ENCODE measurements around the gene PLXNC1.

PLXNC1 gene

DNA sequence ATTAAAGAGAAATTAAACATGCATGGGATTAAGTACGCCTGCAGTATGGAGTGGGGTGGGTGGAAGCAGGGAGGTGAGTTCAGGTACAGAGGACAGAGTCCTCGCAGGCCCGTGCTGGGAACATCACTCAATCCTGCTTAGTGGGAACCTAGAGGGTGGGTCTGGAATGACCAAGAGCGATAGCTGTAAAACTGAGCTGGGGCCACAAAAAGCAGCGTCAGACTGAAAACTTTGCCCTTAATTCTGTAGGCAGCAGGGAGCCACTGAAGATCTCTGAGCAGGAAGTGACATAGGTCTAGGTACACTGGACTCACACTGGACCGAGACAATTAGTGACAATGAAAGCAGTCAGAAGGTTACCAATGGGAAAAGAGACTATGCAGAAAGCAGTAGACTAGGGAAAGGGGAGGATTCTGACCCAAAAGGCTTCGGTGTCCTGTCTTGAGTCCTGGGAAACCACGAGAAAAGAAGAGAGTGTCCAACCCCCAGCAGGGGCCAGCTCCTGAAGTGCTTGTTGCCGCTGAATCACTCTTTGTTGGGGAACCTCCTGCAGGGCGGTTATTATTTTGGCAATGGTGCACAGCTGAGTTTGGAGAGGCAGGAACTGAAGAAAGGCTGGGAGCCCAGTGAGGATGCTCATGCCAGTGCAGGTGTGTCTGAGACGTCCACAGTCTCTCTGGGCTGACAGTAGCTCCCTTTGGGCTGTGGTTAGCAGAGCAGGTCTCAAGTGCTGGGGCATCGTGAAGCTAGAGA is 97.4 kb downstream of the PLXNC1 start:
- no peak for DNase-seq

DNA sequence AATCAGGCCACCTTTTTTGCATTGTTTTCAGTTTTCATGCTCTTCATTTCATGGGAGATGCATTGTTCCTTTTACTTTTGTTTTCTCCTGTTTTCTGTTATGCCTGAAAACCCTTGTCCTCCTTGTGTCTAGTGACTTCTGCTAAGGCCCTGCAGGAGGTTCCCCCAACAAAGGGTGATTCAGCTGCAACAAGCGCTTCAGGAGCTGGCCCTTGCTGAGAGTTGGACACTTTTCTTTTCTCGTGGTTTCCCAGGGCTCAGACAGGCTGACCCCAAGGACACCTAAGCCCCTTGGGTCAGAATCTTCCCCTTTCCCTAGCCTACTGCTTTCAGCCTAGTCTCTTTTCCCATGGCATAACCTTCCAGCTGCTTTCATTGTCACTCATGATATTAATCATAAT is 98.9 kb downstream of the PLXNC1 start:
- no peak for DNase-seq

DNA sequence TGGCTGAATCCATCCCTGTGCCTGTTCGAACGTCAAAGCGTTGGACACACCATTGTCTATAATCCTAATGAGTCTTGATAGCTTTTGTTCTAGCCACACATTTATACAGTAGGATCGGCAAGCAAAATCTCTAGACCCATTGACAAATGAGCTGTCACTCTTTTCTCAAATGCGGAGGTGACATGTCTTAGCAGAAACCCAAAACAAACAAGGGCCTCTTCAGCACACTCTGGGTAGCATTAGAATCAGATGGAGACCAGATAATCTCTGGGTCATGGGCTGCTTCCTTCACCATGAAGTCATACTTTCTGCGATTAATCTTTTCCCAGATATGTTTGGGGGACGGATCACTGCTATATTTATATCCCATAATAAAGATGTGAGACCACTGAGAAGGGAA is 100.2 kb downstream of the PLXNC1 start:
- no peak for DNase-seq

GRCh38 chr12:94250130-94250529 is 101.8 kb downstream of the PLXNC1 start:
- DNase-seq: no peak

GRCh38 chr12:94254270-94254669 is 105.9 kb downstream of the PLXNC1 start:
- DNase-seq: no peak

- no peak for DNase-seq
Observed at GRCh38 chr12:94255006-94255405, 106.6 kb downstream of the PLXNC1 start.

DNA sequence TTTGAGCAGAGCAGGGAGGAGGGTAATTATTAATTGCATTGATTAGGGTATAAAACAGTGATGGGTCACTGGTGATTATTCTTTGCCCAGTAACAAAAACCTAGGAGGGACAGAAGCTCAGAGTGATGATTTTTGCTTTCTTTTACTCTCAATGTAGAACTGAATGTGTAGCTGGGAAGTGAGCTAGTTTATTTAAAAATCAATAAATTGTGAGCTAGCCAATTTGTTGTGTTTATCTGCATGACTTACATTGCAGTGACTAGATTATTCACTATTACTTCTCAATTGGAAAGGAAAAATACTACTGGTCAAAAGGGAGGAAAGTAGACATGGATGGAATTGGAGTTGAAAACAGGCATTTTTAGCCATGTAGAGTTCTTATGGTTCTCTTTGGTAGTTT is 107.1 kb downstream of the PLXNC1 start:
- DNase-seq: no peak

GRCh38 chr12:94258593-94258992 is 110.2 kb downstream of the PLXNC1 start:
- no peak for DNase-seq

DNA sequence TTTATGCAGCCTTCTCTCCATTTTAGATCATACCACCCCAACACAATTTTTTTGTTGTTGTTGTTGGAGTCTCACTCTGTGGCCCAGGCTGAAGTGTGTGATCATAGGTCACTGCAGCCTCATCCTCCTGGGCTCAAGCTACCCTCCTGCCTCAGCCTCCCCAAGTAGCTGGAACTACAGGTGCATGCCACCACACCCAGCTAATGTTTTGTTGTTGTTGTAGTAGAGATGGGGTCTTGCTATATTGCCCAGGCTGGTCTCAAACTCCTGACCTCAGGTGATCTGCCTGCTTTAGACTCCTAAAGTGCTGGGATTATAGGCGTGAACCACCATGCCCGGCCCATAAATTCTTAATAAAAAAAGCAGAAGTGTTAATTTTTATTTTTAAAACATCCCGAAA is 111.6 kb downstream of the PLXNC1 start:
- no peak for DNase-seq

DNA sequence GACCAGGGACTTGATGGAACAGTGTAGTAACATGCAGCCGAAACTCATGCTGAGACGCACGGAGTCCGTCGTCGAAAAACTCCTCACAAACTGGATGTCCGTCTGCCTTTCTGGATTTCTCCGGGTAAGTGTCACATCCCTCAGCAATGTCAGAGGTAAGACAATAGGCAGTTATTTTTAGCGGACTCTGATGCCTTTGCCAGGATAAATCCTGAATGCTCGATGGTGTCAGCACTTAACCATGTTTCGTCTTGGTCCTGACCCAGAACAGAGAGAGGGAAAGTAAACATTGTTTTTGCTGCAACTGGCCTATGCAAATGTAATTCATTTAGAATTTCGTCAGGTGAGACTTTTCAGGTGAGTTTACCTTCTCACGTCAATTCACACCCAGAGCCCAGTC is 112.3 kb downstream of the PLXNC1 start:
- DNase-seq: no peak

DNA sequence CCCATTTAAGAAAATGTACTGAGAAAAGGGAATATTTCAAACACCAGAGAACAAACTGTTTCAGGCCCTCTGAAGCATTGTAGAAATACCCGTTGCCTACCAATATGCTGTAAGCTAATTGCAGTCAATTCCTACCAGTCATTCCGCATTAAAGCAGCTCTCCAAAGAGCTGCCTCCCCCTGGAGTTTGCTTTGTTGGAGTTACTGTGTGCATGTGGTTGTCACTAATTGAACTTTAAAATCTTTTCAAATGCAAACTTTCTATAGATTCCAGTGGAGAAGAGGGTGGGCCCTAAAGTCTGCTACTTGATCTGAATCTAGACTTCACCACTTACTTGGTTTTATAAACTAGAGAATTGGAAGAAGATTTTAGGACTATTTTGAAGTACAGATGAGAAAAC is 112.7 kb downstream of the PLXNC1 start:
- DNase-seq: no peak

DNA sequence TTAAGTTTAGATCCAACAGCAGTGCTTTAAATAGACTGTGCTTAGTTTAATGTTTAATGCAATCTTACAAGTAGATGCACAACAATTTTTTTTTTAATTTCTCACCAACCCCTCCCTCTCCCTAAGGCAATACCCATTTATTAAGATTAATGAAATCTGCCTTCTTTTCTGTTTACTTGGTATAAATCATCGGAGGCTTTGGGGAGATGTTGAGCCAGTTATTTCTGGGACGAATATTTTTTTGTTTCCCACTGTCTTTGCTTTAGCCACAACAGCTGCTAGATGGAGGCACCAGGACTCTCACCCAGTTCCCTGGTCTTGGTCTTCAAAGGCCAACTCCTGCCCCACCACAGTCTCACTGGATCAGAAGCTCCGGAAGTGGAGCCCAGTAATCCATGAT is 113.4 kb downstream of the PLXNC1 start:
- no peak for DNase-seq

DNA sequence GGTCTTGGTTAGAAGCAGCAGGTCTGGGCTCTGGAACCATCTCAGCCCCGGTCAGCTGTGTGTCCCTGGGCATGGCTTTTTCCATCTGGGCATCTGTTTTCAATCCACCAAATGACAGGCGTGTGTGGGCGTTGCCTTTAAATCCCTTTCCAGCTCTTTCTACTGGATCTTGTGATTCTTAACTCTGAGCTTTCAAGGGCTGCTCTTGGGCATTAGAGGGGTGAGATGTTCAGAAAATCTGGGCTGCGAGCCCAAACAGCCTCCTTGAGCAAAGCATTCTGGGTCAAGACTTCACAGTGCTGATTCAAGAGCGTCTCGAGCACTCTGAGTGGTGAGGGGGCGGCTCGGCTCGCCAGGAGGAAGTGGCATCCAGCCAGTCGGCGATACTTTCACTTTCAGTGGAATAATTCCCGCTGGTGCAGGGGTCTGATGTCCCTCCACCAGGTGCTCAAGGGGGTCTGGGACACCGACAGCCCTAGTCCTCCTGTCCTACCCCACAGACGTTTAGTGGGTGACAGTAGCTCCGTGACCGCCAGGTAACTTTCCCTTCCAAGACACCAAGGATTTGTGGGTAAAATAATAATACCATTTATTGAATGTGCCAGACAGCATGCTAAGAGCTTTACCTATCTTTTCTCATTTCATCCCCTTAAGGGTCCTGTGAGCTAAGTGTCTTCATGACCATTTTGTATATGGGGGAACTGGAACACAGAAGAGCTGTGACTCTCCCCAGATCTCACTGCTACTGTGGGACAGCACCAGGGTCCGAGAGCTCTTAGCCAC is 114.0 kb downstream of the PLXNC1 start:
- no peak for DNase-seq

DNA sequence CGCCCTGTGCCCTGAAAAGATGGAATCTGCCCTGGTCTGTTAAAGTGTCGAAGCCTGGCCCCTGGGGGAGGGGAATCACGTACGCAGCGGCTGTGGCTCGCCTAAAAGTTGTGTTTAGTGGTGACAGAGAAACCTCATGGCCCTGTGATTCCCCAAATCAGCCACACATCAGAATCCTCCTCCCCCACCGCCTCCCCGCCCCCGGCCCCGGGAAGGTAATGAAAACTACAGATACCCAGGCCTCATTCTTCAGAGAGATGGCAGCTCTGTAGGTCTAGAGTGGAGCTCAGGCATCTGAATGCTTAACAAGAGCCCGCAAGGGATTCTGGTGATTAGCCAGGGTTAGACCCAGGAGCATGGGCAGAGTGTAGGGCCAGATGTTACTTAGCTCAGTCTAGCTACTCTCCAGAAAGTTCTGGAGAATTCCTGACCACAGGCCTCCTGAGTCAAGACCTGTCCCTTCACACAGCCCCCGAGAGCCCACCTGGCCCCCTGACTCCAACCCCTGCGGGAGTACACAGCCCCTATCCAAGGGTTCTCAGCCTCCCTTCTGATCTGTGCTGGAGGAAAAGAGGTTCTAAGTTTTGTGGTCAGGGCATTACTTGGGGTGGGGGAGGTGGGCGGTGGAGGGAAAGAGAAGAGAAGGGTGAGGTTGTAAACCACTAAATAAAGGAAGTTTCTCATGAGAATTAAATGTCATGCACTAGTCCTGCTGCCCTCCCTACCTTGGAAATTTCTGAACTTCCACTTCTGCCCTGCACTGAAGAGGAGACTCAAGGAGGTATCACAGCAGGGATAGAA is 114.8 kb downstream of the PLXNC1 start:
- DNase-seq: no peak

- no peak for DNase-seq
Observed at GRCh38 chr12:94263905-94264561, 115.7 kb downstream of the PLXNC1 start.

GRCh38 chr12:94264736-94265485 is 116.5 kb downstream of the PLXNC1 start:
- no peak for DNase-seq

DNA sequence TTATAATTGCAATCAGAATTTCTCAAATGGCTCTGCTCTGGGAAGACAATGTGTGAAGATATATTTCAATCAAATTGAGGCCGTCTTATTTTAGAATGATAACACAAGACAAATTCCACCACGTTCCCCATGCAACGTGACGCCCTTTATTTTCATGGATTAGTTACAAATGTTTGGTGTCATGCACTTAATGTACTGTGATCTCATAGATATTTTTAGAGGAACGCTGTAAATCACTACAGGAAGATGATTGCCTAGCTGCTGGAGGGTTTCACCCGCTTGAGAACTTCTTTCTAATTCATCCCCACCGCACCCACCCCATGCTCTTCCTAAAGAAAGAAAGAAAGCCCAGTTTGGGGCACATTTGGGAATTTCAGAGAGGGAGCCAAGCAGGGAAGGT is 117.2 kb downstream of the PLXNC1 start:
- no peak for DNase-seq

- DNase-seq: no peak
Observed at GRCh38 chr12:94265966-94266745, 117.8 kb downstream of the PLXNC1 start.

DNA sequence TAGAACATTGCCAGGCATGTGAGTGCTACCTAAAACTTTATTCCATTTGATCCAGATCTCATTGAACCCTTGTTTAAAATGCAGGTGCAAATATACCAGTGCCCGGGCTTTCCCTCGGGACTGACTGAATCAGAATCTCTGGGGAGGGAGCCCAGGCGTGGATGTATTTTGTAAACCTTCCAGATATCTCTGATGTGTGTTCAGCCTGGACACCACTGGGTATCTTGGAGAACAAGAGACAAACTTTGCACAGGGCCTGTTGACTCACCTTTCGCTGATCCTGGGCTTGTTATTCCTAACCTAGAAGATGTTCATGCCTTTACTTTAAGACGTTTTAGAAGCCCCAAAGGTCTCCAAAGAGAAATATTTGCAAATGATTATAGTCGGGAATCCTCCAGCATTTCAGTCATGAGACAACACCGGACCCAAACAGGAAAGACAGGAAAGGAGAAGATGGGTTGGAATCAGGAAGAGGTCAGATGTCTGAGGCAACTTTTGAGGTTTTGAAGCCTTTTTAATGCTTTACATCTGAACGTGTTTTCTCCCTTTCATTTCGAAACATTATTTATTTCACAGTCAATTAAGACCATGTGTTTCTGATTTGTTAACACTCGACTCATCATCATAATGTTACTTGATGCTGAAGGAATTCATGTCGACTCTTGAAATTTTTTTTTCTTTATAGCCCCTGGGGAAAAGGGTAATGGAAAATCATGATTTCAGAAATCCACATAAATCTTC is 118.6 kb downstream of the PLXNC1 start:
- DNase-seq: no peak

- DNase-seq: no peak
Observed at GRCh38 chr12:94267537-94267872, 119.1 kb downstream of the PLXNC1 start.

DNA sequence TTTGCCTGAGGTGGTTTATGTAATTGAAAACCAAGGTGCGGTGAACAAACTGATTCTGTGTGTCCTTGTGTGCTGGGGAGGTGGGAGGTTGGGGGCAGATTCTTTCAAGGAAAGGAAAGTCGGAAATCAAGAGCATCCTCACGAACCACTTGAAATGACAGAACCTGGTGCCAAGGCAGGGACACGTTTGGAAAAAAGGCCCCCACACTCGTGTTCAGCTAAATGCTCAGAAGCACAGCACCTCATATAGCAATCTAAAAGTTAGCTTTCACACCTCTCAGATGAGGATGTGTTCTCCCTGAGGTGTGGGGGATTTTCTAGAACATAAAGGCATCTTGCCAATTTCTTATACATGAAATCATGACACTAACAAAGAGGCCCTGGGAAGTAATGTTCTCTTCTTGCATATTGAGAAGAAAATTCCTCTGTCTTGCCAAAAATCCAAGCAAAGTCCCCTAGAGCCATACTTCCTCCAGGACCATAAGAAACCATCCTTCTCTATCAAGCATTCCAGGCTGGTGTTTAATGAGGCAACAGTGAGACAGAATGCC is 119.6 kb downstream of the PLXNC1 start:
- no peak for DNase-seq

Data from SHP77 treated with DMSO at 0.1 percent for 48 hours (cell line).